Vagina (tissue), 2 donors: ENCODE data around the gene CPN2.

Source experiments
- CTCF ChIP-seq, 3 experiments: fragments of 450-650 bp in 2 of 3; fragments of 200-600 bp in 1 of 3; sonication (generic) in 1 of 3; IDR thresholded peaks; one replicate each; pipeline ENCODE4 v1.5.1; 2017 to 2019; ENCODE audit warnings: antibody characterized with exemption in 3 of 3, mild to moderate bottlenecking in 2 of 3, moderate library complexity in 2 of 3
- POLR2A ChIP-seq, 2 donors: fragments of 450-650 bp; IDR thresholded peaks; one replicate each; pipeline ENCODE4 v1.6.1; 2017; ENCODE audit warnings: antibody characterized with exemption in 2 of 2, mild to moderate bottlenecking in 2 of 2, moderate library complexity in 2 of 2
- POLR2AphosphoS5 ChIP-seq, 2 donors: sonication (generic); formaldehyde crosslinking; IDR thresholded peaks; one replicate each; pipeline ENCODE4 v1.9.0; 2017; ENCODE audit warnings: antibody characterized with exemption in 2 of 2, mild to moderate bottlenecking in 2 of 2, low read depth in 1 of 2; ENCODE audit not compliant: insufficient read depth in 1 of 2

GRCh38 chr3:194306109-194306686, 44.9 kb downstream of the CPN2 start:
- TF ChIP-seq CTCF (IDR thresholded peaks at IDR 0.05) (no peak), POLR2AphosphoS5 (IDR thresholded peaks at IDR 0.05; ENCODE audit: insufficient read depth in 1 of 2, low read depth in 1 of 2) (no peak), POLR2A (IDR thresholded peaks at IDR 0.05) (no peak)
